ENCODE measurements around the gene SCMH1. TPM values are rescaled to one million over a fixed set of nuclear protein-coding genes. Genes with fewer than 3 reads are reported as not detected.
A peak's percentile ranks its signal among the peaks of the same experiment; 100 is the strongest.
"Not testable (repeated sequence)": the region's sequence is repeated elsewhere in the genome, so short reads cannot be mapped to it uniquely, and the experiment has no call there.

SCMH1 gene
- total RNA-seq, 6 donors from 2014 or later, result 31.4 to 54.5 (median 36.6) TPM

DNA sequence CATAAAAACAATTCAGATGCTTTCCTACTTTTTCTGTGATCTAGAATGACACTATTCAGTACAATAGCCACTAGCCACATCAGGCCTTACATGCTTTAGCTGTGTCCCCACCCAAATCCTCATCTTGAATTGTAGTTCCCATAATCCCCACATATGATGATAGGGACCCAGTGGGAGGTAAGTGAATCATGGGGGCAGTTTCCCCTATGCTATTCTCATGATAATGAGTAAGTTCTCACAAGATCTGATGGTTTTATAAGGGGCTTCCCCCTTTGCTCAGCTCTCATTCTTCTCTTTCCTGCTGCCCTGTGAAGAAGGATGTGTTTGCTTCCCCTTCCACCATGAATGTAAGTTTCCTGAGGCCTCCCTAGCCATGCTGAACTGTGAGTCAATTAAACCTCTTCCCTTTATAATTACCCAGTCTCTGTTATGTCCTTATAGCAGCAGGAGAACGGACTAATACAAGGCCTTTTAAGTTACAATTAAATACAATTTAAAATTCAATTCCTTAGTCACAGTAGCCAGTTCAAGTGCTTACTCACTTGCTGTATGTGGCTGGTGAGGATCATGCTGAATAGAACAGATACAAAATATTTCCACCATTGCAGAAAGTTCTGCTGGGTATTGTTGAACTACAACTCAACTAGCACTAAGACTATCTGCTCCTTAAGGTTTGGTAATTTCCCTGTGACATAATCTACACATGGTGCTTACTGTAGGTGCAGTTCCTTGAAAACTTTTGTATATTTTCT is 106.7 kb downstream of the SCMH1 start:
- no peak overlapping the region for H3K27ac ChIP-seq
- no peaks in the 10 kb centered on the region for H3K4me1 ChIP-seq
- ATAC-seq (ENCODE audit: low FRiP score in 2 of 2) (no peak), DNase-seq (no peak)
- H3K9me3 ChIP-seq, result peaks cover 0 to 4% (median 2%) of the 10 kb centered on the region in 4 donors
- H3K4me3 ChIP-seq, result no peak overlapping the region
- TF ChIP-seq, protein P1, sequence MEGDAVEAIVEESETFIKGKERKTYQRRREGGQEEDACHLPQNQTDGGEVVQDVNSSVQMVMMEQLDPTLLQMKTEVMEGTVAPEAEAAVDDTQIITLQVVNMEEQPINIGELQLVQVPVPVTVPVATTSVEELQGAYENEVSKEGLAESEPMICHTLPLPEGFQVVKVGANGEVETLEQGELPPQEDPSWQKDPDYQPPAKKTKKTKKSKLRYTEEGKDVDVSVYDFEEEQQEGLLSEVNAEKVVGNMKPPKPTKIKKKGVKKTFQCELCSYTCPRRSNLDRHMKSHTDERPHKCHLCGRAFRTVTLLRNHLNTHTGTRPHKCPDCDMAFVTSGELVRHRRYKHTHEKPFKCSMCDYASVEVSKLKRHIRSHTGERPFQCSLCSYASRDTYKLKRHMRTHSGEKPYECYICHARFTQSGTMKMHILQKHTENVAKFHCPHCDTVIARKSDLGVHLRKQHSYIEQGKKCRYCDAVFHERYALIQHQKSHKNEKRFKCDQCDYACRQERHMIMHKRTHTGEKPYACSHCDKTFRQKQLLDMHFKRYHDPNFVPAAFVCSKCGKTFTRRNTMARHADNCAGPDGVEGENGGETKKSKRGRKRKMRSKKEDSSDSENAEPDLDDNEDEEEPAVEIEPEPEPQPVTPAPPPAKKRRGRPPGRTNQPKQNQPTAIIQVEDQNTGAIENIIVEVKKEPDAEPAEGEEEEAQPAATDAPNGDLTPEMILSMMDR (IDR thresholded peaks at IDR 0.05), result no peak
- TF ChIP-seq EP300 (IDR thresholded peaks at IDR 0.05), result no peak
- TF ChIP-seq POLR2AphosphoS5 (IDR thresholded peaks at IDR 0.05), result no peak
- no peak for TF ChIP-seq POLR2A (IDR thresholded peaks at IDR 0.05)
- WGBS, 2 donors, result 95 to 100% methylated on average over 1 of the region's 1 CpG
- H3K27me3 ChIP-seq, result no peaks in the 10 kb centered on the region
- peaks cover 0 to 9% (median 0%) of the 10 kb centered on the region in 4 donors for H3K36me3 ChIP-seq

DNA sequence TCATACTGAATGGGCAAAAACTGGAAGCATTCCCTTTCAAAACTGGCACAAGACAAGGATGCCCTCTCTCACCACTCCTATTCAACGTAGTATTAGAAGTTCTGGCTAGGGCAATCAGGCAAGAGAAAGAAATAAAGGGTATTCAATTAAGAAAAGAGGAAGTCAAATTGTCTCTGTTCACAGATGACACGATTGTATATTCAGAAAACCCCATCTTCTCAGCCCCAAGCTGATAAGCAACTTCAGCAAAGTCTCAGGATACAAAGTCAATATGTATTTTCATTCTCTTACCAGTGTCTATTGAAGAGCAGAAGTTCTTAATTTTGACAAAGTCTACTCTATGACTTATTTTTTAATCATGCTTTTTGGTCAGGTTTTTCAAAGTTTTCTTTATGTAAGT is 107.8 kb downstream of the SCMH1 start:
- not testable (repeated sequence) for DNase-seq; H3K9me3 ChIP-seq; H3K27ac ChIP-seq; H3K4me3 ChIP-seq; ATAC-seq (ENCODE audit: low FRiP score in 2 of 2); H3K4me1 ChIP-seq; H3K36me3 ChIP-seq; H3K27me3 ChIP-seq
- WGBS, 2 donors, result 91 to 98% methylated on average over 2 of the region's 2 CpGs

DNA sequence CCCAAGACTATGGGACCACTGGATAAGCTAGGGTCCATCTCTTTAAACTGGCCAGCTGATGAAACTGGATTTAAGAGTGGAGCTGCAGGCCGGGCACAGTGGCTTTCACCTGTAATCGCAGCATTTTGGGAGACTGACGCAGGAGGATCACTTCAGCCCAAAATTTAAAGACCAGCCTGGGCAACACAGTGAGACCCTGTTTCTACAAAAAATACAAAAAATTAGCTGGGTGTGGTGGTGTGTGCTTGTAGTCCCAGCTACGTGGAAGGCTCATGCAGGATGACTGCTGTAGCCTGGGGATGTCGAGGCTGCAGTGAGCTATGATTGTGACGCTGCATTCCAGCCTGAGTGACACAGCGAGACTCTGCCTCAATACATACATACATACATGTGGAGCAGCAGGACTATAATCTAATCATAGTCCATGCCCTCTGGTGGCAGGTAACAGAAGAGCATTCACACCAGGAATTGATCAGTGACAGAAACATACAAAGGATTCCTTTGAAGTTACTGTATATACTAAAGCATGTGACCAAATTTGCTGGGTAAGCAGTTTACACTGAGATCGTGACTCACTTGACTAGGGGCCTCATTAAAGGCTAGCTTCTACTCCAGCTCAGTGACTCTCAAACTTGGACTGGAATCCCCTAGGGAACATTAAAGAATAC is 119.1 kb downstream of the SCMH1 start:
- Histone ChIP-seq H3K27me3 (no peaks in the 10 kb centered on the region), H3K9me3 (no peaks in the 10 kb centered on the region), H3K27ac (no peak overlapping the region), H3K4me1 (no peaks in the 10 kb centered on the region), H3K36me3 (no peaks in the 10 kb centered on the region), H3K4me3 (no peak overlapping the region)
- WGBS, 2 donors, result 74 to 92% methylated on average over 8 of the region's 8 CpGs
- ATAC-seq (ENCODE audit: low FRiP score in 2 of 2) (peak in 1 of 2 donors; percentile 54), DNase-seq (peak in 1 of 2 donors; percentile 21)
- TF ChIP-seq, protein P1 (IDR thresholded peaks at IDR 0.05), result peak in 5 of 6 experiments; percentile 22 to 67 (median 46)
- TF ChIP-seq POLR2AphosphoS5 (IDR thresholded peaks at IDR 0.05), result no peak

DNA sequence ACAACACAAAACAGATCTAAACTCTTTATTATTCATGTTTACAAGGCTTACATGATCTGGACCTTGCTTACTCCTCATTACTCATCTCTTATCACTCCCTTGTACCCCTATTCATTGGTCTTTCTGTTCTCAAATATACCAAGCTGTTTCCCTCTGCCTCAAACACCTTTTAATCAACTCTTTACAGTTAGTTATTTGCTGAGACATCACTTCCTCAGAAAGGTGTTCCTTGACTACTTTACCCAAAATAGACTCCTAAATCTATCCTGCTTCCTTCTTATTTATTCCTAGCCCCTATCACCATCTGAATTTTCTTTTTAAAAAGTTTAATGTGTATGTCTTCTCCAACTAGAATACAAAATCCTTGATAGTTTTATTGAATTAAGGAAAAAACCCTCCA is 120.0 kb downstream of the SCMH1 start:
- no peak overlapping the region for H3K4me3 ChIP-seq
- no peak for ATAC-seq (ENCODE audit: low FRiP score in 2 of 2)
- TF ChIP-seq EP300 (IDR thresholded peaks at IDR 0.05) (no peak), POLR2AphosphoS5 (IDR thresholded peaks at IDR 0.05) (no peak), POLR2A (IDR thresholded peaks at IDR 0.05) (no peak)
- TF ChIP-seq, protein P1 (IDR thresholded peaks at IDR 0.05), result no peak
- H3K27me3 ChIP-seq, result no peaks in the 10 kb centered on the region
- no peaks in the 10 kb centered on the region for H3K9me3 ChIP-seq
- no peak for DNase-seq
- H3K36me3 ChIP-seq, result peaks cover 0 to 4% (median 0%) of the 10 kb centered on the region in 4 donors
- H3K27ac ChIP-seq, result no peak overlapping the region
- no peaks in the 10 kb centered on the region for H3K4me1 ChIP-seq

DNA sequence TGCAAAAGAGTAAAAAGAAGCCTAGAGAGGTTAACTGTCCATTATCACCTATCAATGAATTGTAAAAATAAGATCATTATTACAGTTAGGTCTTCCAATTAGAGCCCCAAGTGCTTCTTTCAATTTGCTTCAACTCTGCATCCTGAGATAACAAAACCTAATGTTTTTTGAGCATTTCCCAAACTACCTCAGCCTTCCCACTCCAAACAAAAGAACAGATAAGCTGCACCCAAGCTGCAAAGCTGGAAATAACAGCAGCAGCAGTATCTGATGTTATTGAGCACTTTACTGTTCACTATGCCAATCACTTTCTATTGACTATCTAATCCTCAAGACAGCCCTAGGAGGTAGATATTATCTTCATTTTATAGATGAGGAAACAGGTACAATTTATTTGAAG is 123.5 kb downstream of the SCMH1 start:
- no peak for TF ChIP-seq POLR2A (IDR thresholded peaks at IDR 0.05)
- TF ChIP-seq, protein P1 (IDR thresholded peaks at IDR 0.05), result no peak
- no peak for TF ChIP-seq POLR2AphosphoS5 (IDR thresholded peaks at IDR 0.05)
- TF ChIP-seq EP300 (IDR thresholded peaks at IDR 0.05), result no peak
- no peak overlapping the region for H3K4me3 ChIP-seq
- H3K27me3 ChIP-seq, result no peaks in the 10 kb centered on the region
- DNase-seq (no peak), ATAC-seq (ENCODE audit: low FRiP score in 2 of 2) (no peak)
- H3K9me3 ChIP-seq, result no peaks in the 10 kb centered on the region
- H3K27ac ChIP-seq, result no peak overlapping the region
- no peaks in the 10 kb centered on the region for H3K4me1 ChIP-seq
- H3K36me3 ChIP-seq, result peaks cover 0 to 14% (median 4%) of the 10 kb centered on the region in 4 donors

DNA sequence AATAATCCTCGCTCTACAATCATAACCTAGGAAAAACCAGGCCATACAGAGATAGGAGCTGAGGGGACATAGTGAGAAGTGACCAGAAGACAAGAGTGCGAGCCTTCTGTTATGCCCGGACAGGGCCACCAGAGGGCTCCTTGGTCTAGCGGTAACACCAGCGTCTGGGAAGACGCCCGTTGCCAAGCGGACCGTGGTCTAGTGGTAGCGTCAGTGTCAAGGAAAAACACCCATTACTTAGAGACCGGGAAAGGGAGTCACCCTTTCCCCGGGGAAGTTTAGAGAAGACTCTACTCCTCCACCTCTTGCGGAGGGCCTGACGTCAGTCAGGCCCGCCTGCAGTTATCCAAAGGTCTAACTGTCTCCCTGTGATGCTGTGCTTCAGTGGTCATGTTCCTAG is 124.9 kb downstream of the SCMH1 start:
- not testable (repeated sequence) for H3K27me3 ChIP-seq; H3K27ac ChIP-seq; H3K4me3 ChIP-seq; H3K9me3 ChIP-seq; DNase-seq; H3K4me1 ChIP-seq; ATAC-seq (ENCODE audit: low FRiP score in 2 of 2)
- H3K36me3 ChIP-seq, result peaks cover 0 to 23% (median 4%) of the 10 kb centered on the region in 4 donors
- WGBS, 2 donors, result 91 to 100% methylated on average over 5 to 7 of the region's 15 CpGs

Measured in upper lobe of left lung (tissue), 6 donors.